Psoas muscle (tissue), 8 donors: ENCODE data around the gene IL5RA. TPM values are rescaled to one million over a fixed set of nuclear protein-coding genes. Genes with fewer than 3 reads are reported as not detected.

ENCODE experiments used
- ATAC-seq, 4 donors: fragments of 200-7000 bp; cut with Tn5 transposase; one replicate each; pipeline ENCODE4 v1.9.1; 2020; ENCODE audit warnings: moderate library complexity in 3 of 4, mild to moderate bottlenecking in 2 of 4
- DNase-seq, 2 donors: peaks; one replicate each; pipeline ENCODE4 v3.0.0-alpha.2; 2020
- H3K27ac ChIP-seq: fragments of 200-600 bp; one replicate; pipeline ENCODE4 v1.8.0; 2022
- H3K27me3 ChIP-seq, 3 donors: fragments of 200-600 bp in 1 of 3; one replicate each; pipeline versions ENCODE4 v1.6.1 to v1.8.0; 2013 to 2022; ENCODE audit warnings: low read length in 2 of 3, mild to moderate bottlenecking in 2 of 3, moderate library complexity in 1 of 3; ENCODE audit not compliant: insufficient read depth in 3 of 3
- H3K36me3 ChIP-seq, 2 donors: fragments of 200-600 bp in 1 of 2; one replicate each; pipeline versions ENCODE4 v1.6.1 to v1.8.0; 2013 to 2022; ENCODE audit warnings: low read depth in 1 of 2, mild to moderate bottlenecking in 1 of 2, moderate library complexity in 1 of 2; ENCODE audit not compliant: insufficient read depth in 1 of 2
- H3K4me1 ChIP-seq: fragments of 200-600 bp; one replicate; pipeline ENCODE4 v1.8.0; 2022
- H3K4me3 ChIP-seq: fragments of 200-600 bp; one replicate; pipeline ENCODE4 v1.8.0; 2022; ENCODE audit warnings: mild to moderate bottlenecking
- H3K9me3 ChIP-seq: fragments of 200-600 bp; one replicate; pipeline ENCODE4 v1.8.0; 2022
- CTCF ChIP-seq: fragments of 200-600 bp; IDR thresholded peaks from one replicate; pipeline ENCODE4 v1.8.0; 2022; ENCODE audit warnings: antibody characterized with exemption
- WGBS, 3 donors: extraction: QIAGEN DNeasy Blood & Tissue Kit; methylation state at CpG; one replicate each; pipeline versions ENCODE4 v1.1.6 to v1.1.7; 2013; 5-methylcytosine and 5-hydroxymethylcytosine counted together
- intact Hi-C, 2 donors: fragments of 100-400 bp; cut with DNase I; formaldehyde crosslinking; loops; one replicate each; pipeline versions ENCODE4 v1.11.0 to v1.14.2; 2022
- polyA plus RNA-seq, 3 donors: library from polyadenylated mRNA; stranded (reverse); fragments of 200-250 nt; gene quantifications; one replicate each; pipeline ENCODE4 v1.2.3, GENCODE V29; 2013
- total RNA-seq, 4 donors: library from RNA; stranded (reverse); fragmentation: NEBNext Ultra II Directional in 2 of 4; extraction: Animal tissue kit (Norgen Biotek cat#: 25700) in 2 of 4; gene quantifications; one replicate each; pipeline versions ENCODE4 v1.2.1 to v1.2.4, GENCODE V29; 2021 to 2023
- donor health status: healthy with polysubstance abuse.
- donor health status: DM: no; HTN: no; CAD: no; lungs with moderate emphysema.
- donor health status: Bipolar disorder and iron deficiency.
- donor health status: healthy.
- donor health status: DM: yes; HTN: yes; CAD: no.
- donor health status: DM: no; HTN: no; CAD: no.
- donor health status: DM: no; HTN: no; CAD: no.
- donor health status: DM: yes; HTN: yes; CAD: no.

IL5RA gene
- total and polyA plus RNA-seq, 7 donors, result 0.08 to 0.19 TPM; not detected in 5

DNA sequence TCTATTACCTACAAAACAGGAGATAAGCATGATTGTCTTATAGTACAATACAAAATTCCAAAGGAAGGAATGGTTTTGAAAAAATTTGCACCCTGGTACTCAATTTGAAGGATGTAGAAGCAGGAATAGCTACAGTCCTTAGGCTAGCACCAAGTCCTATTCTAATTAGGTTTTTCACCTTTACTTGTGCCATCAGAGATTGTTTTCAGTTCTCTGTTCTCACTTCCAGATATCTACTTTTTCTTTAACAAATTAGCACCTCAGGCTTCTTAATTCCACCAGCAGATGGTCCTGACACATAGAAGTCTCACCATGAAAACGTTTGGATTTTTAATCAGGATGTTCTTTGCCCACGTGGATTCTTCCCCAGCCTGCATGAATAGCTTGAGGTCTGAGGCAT, 43.8 kb downstream of the IL5RA start:
- ATAC-seq, result no peak
- no peaks in the 10 kb centered on the region for H3K36me3 ChIP-seq
- H3K27me3 ChIP-seq, result no peaks in the 10 kb centered on the region
- WGBS, 3 donors, result 23 to 43% (median 36%) methylated on average over 2 of the region's 2 CpGs
- TF ChIP-seq CTCF, result no peak
- H3K9me3 ChIP-seq, result no peaks in the 10 kb centered on the region
- H3K4me3 ChIP-seq, result no peak overlapping the region
- no peak overlapping the region for H3K27ac ChIP-seq
- intact Hi-C loops, result no loop called here
- no peaks in the 10 kb centered on the region for H3K4me1 ChIP-seq
- DNase-seq, result no peak

GRCh38 chr3:3065876-3066275, 44.3 kb downstream of the IL5RA start:
- no peak for TF ChIP-seq CTCF
- H3K27ac ChIP-seq, result no peak overlapping the region
- 76 to 91% (median 86%) methylated on average over 2 of the region's 2 CpGs for WGBS, 3 donors

GRCh38 chr3:3064297-3064696, 45.9 kb downstream of the IL5RA start:
- Histone ChIP-seq H3K4me3 (no peak overlapping the region), H3K36me3 (no peaks in the 10 kb centered on the region), H3K27ac (no peak overlapping the region), H3K4me1 (no peaks in the 10 kb centered on the region), H3K9me3 (no peaks in the 10 kb centered on the region), H3K27me3 (no peaks in the 10 kb centered on the region)
- DNase-seq (no peak), ATAC-seq (no peak)
- WGBS, 3 donors, result 36 to 40% (median 40%) methylated on average over 4 of the region's 4 CpGs
- no peak for TF ChIP-seq CTCF
- intact Hi-C loops, result no loop called here

More at GRCh38 chr3:3065876-3066275, 44.3 kb downstream of the IL5RA start:
- Histone ChIP-seq H3K27me3 (no peaks in the 10 kb centered on the region), H3K4me1 (no peaks in the 10 kb centered on the region), H3K9me3 (no peaks in the 10 kb centered on the region), H3K36me3 (no peaks in the 10 kb centered on the region), H3K4me3 (no peak overlapping the region)
- ATAC-seq (no peak), DNase-seq (no peak)
- intact Hi-C loops, result no loop called here

- H3K4me3 ChIP-seq, result no peak overlapping the region
- no peak for TF ChIP-seq CTCF
- 57 to 61% (median 59%) methylated on average over 1 of the region's 1 CpG for WGBS, 3 donors
- intact Hi-C loops, result no loop called here
- no peaks in the 10 kb centered on the region for H3K27me3 ChIP-seq
- no peak for ATAC-seq
- no peak for DNase-seq
- no peak overlapping the region for H3K27ac ChIP-seq
- H3K4me1 ChIP-seq, result no peaks in the 10 kb centered on the region
- H3K9me3 ChIP-seq, result no peaks in the 10 kb centered on the region
- H3K36me3 ChIP-seq, result no peaks in the 10 kb centered on the region
Observed at GRCh38 chr3:3059645-3060044, 50.5 kb downstream of the IL5RA start.

- no peaks in the 10 kb centered on the region for H3K36me3 ChIP-seq
- H3K9me3 ChIP-seq, result no peaks in the 10 kb centered on the region
- H3K27ac ChIP-seq, result no peak overlapping the region
- ATAC-seq (no peak), DNase-seq (no peak)
- no peaks in the 10 kb centered on the region for H3K27me3 ChIP-seq
- no peaks in the 10 kb centered on the region for H3K4me1 ChIP-seq
- intact Hi-C loops, result no loop called here
- WGBS, 3 donors, result 50 to 58% (median 50%) methylated on average over 4 of the region's 4 CpGs
- no peak overlapping the region for H3K4me3 ChIP-seq
- no peak for TF ChIP-seq CTCF
Observed at GRCh38 chr3:3053974-3054373, 56.2 kb downstream of the IL5RA start.
